ENCODE measurements around the gene ALKBH6.

GRCh38 chr19:36054733-36055686 lies 41.0 kb upstream of the ALKBH6 start, which contains the start of gene WDR62:
- TF ChIP-seq CTCF (IDR thresholded peaks at IDR 0.05; ENCODE audit: low read length) (no peak), EZH2 (IDR thresholded peaks at IDR 0.05; ENCODE audit: borderline replicate concordance, low read length) (no peak)

All from OCI-LY1 (cell line).